NCI-H1092 (cell line): ENCODE measurements around the gene TST.

ENCODE experiments used
- DNase-seq: peaks from one replicate; lab custom pipeline; 2025; lab: John Stamatoyannopoulos, UW

The TST gene

GRCh38 chr22:36981247-36981775, 37.9 kb downstream of the TST start:
- no peak for DNase-seq

- no peak for DNase-seq
Measured at GRCh38 chr22:36979016-36979910, 40.0 kb downstream of the TST start.

GRCh38 chr22:36977947-36978660, 41.1 kb downstream of the TST start:
- peak; percentile 78 for DNase-seq

GRCh38 chr22:36977401-36977861, 41.8 kb downstream of the TST start:
- DNase-seq: peak; percentile 35

GRCh38 chr22:36976606-36977005, 42.6 kb downstream of the TST start:
- no peak for DNase-seq

- no peak for DNase-seq
Measured at GRCh38 chr22:36971341-36972125, 47.7 kb downstream of the TST start.

- no peak for DNase-seq
Measured at GRCh38 chr22:36968249-36968964, 50.8 kb downstream of the TST start.

- no peak for DNase-seq
Measured at GRCh38 chr22:36966851-36967540, 52.3 kb downstream of the TST start.

- no peak for DNase-seq
Measured at GRCh38 chr22:36965696-36966095, 53.6 kb downstream of the TST start.

GRCh38 chr22:36964106-36964505, 55.1 kb downstream of the TST start:
- no peak for DNase-seq

- no peak for DNase-seq
Measured at GRCh38 chr22:36963302-36963701, 55.9 kb downstream of the TST start.

GRCh38 chr22:36961626-36962025, 57.6 kb downstream of the TST start:
- DNase-seq: no peak
